Astrocyte (in vitro differentiated cells and primary cell): ENCODE data around the gene PLXDC2.

ENCODE experiments used
- EZH2 ChIP-seq: IDR thresholded peaks from 2 replicates; pipeline ENCODE4 v1.6.1; 2012; ENCODE audit warnings: mild to moderate bottlenecking, low read length, inconsistent platforms; ENCODE audit not compliant: insufficient read depth
- TF ChIP-seq, protein P1 (sequence below): IDR thresholded peaks from 2 replicates; pipeline ENCODE4 v1.5.1; 2011; ENCODE audit warnings: low read depth, mild to moderate bottlenecking, inconsistent platforms, low read length, moderate library complexity; ENCODE audit not compliant: insufficient read depth

DNA sequence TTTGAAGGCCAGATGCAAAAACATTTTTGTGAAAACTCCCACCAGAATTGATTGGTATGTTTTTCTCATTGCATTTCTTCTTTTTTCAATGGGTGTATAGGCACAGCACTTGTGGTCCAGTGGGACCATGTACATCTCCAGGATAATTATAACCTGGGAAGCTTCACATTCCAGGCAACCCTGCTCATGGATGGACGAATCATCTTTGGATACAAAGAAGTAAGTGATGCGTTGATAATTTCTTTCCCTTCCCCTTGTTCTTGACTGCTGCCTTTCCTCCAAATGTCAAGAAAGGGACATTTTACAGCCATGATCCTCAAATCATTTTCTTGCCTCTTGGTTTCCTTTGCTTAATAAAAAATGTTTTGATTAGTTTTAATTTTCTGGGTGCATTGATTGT is 331.5 kb downstream of the PLXDC2 start:
- TF ChIP-seq, protein P1, sequence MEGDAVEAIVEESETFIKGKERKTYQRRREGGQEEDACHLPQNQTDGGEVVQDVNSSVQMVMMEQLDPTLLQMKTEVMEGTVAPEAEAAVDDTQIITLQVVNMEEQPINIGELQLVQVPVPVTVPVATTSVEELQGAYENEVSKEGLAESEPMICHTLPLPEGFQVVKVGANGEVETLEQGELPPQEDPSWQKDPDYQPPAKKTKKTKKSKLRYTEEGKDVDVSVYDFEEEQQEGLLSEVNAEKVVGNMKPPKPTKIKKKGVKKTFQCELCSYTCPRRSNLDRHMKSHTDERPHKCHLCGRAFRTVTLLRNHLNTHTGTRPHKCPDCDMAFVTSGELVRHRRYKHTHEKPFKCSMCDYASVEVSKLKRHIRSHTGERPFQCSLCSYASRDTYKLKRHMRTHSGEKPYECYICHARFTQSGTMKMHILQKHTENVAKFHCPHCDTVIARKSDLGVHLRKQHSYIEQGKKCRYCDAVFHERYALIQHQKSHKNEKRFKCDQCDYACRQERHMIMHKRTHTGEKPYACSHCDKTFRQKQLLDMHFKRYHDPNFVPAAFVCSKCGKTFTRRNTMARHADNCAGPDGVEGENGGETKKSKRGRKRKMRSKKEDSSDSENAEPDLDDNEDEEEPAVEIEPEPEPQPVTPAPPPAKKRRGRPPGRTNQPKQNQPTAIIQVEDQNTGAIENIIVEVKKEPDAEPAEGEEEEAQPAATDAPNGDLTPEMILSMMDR = no peak
- no peak for TF ChIP-seq EZH2
